ENCODE data around the gene CTF1.

DNA sequence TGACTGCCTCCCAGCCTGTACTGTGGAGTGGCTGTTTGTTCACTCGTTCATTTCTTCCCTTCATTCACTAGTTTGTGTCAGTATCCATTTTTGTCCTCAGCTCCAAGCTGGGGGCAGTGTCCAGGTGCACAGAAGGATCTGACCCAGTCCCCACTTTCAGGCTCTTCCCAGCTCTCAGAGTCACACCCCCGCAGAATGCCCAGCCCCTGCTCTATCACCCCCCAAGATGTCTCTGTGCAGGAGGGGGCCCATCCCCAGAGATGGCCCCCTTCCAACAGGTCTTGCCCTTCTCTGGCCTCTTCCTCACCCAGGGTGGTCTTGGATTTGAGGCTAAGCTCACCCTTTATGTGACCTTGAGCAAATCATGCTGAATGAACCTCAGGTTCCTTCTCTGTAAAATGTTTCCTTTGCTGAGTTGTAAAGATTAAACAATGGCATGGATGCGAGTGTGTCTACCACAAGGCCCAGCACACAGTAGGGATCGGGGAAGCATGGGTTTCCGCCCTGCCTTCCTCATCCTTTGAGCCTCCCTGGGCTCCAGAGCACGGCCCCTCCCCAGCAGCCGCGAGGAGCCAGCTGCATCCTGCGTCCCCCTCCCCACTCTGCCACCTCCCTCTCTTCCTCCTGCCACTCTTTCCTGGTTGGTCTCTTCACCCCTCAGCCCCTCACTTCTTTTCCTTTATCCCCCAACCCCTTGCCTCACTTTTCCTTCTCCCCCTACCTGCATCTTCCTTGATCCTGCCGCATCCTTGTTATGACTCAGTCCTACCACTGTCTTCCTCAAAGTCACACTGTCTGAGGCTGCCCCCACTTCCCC lies 29.8 kb downstream of the CTF1 start:
- TF ChIP-seq, protein P1, sequence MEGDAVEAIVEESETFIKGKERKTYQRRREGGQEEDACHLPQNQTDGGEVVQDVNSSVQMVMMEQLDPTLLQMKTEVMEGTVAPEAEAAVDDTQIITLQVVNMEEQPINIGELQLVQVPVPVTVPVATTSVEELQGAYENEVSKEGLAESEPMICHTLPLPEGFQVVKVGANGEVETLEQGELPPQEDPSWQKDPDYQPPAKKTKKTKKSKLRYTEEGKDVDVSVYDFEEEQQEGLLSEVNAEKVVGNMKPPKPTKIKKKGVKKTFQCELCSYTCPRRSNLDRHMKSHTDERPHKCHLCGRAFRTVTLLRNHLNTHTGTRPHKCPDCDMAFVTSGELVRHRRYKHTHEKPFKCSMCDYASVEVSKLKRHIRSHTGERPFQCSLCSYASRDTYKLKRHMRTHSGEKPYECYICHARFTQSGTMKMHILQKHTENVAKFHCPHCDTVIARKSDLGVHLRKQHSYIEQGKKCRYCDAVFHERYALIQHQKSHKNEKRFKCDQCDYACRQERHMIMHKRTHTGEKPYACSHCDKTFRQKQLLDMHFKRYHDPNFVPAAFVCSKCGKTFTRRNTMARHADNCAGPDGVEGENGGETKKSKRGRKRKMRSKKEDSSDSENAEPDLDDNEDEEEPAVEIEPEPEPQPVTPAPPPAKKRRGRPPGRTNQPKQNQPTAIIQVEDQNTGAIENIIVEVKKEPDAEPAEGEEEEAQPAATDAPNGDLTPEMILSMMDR (conservative IDR thresholded peaks at IDR 0.05; ENCODE audit: low read length), result no peak
- TF ChIP-seq EZH2phosphoT487 (IDR thresholded peaks at IDR 0.05; ENCODE audit: borderline replicate concordance), result no peak

Data from Loucy (cell line).